ENCODE data around the gene PPARA.

GRCh38 chr22:46195487-46196165 is 45.3 kb downstream of the PPARA start:
- no peak for TF ChIP-seq CTCF (conservative IDR thresholded peaks at IDR 0.05; ENCODE audit: low read depth in 2 of 2)
- TF ChIP-seq EZH2 (IDR thresholded peaks at IDR 0.05; ENCODE audit: low read depth, unreplicated experiment): no peak
- no peak for TF ChIP-seq POLR2AphosphoS5 (IDR thresholded peaks at IDR 0.05; ENCODE audit: low read depth)

Measured in GM23338 (cell line).